HL-60/S4 treated with retinoic acid at 250 ng/mL for 4 days and 3 days (cell line): ENCODE data around the gene SLC32A1.

Experiments used
- in situ Hi-C: fragments of 300-500 bp; cut with MboI; formaldehyde crosslinking; loops from 2 replicates; pipeline ENCODE4 v1.7.0; 2022; ENCODE audit warnings: low sequenced_read_pairs

SLC32A1 gene

GRCh38 chr20:38723848-38724625 is at the start of gene SLC32A1:
Gene SLC32A1, plus strand, starts transcription at chr20:38724486. Its CDS starts 239 bp downstream, at chr20:38724725.
- in situ Hi-C loops, result no loop called here

- in situ Hi-C loops, result no loop called here
These were observed 49.5 kb upstream of the SLC32A1 start for GRCh38 chr20:38674765-38675133.

- in situ Hi-C loops, result no loop called here
These were observed 47.7 kb upstream of the SLC32A1 start for GRCh38 chr20:38676576-38676975.

GRCh38 chr20:38680500-38681306 is 43.6 kb upstream of the SLC32A1 start:
- in situ Hi-C loops, result no loop called here

- in situ Hi-C loops, result no loop called here
These were observed 39.0 kb upstream of the SLC32A1 start for GRCh38 chr20:38685271-38685670.

GRCh38 chr20:38685853-38686473 is 38.3 kb upstream of the SLC32A1 start:
- in situ Hi-C loops, result no loop called here

GRCh38 chr20:38692436-38693411 is 31.6 kb upstream of the SLC32A1 start:
- in situ Hi-C loops, result no loop called here

- in situ Hi-C loops, result no loop called here
These were observed 27.0 kb upstream of the SLC32A1 start for GRCh38 chr20:38697306-38697705.

GRCh38 chr20:38698541-38698940 is 25.7 kb upstream of the SLC32A1 start:
- in situ Hi-C loops, result no loop called here

GRCh38 chr20:38700141-38700540 is 24.1 kb upstream of the SLC32A1 start:
- in situ Hi-C loops, result no loop called here

GRCh38 chr20:38700926-38701325 is 23.4 kb upstream of the SLC32A1 start:
- in situ Hi-C loops, result no loop called here

GRCh38 chr20:38703526-38703925 is 20.8 kb upstream of the SLC32A1 start:
- in situ Hi-C loops, result no loop called here

GRCh38 chr20:38704136-38704535 is 20.1 kb upstream of the SLC32A1 start:
- in situ Hi-C loops, result no loop called here

GRCh38 chr20:38706509-38706908 is 17.8 kb upstream of the SLC32A1 start:
- in situ Hi-C loops, result no loop called here

- in situ Hi-C loops, result no loop called here
These were observed 10.0 kb upstream of the SLC32A1 start for GRCh38 chr20:38714308-38714707.

- in situ Hi-C loops, result no loop called here
These were observed 8.6 kb upstream of the SLC32A1 start for GRCh38 chr20:38715646-38716045.

- in situ Hi-C loops, result no loop called here
These were observed 1.6 kb upstream of the SLC32A1 start for GRCh38 chr20:38722683-38723016.

- in situ Hi-C loops, result no loop called here
These were observed 1.1 kb upstream of the SLC32A1 start for GRCh38 chr20:38723017-38723847.

GRCh38 chr20:38724626-38725147 is 401 bp downstream of the SLC32A1 start:
- in situ Hi-C loops, result no loop called here
